IMR-90 (cell line): ENCODE data around the gene PTCD1. TPM values are rescaled to one million over a fixed set of nuclear protein-coding genes. Genes with fewer than 3 reads are reported as not detected.

Experiments
- ATAC-seq: fragments of 200-7000 bp; cut with Tn5 transposase; 2 replicates; pipeline ENCODE4 v1.9.1; 2020; ENCODE audit warnings: low read depth, mild to moderate bottlenecking, moderate library complexity
- BruUV-seq: library from RNA; stranded (reverse); fragments of 400-500 nt; replicated peaks from 2 replicates; lab custom pipeline; 2021; lab: Mats Ljungman, UMichigan
- CTCF ChIA-PET: fragments of 300-600 bp; formaldehyde crosslinking; extraction: SDS; loops from one replicate; lab custom pipeline; 2021; ENCODE audit warnings: antibody characterized with exemption; lab: Yijun Ruan, JAX
- POLR2A ChIA-PET: fragments of 300-600 bp; sonication (Branson Sonifier 250); formaldehyde crosslinking; loops from one replicate; lab custom pipeline; 2022; ENCODE audit warnings: antibody characterized with exemption; ENCODE audit not compliant: unreplicated experiment; lab: Charles Lee
- DNase-seq: peaks from one replicate; pipeline ENCODE4 v3.0.0; 2013
- H2AFZ ChIP-seq: replicated peaks from 2 replicates; pipeline ENCODE3; 2013; ENCODE audit warnings: low read length, mild to moderate bottlenecking; ENCODE audit not compliant: poor library complexity
- H2AK5ac ChIP-seq: 2 replicates; pipeline ENCODE4 v1.6.1; 2013; ENCODE audit warnings: low read depth, low read length, inconsistent platforms
- H2AK9ac ChIP-seq: replicated peaks from 2 replicates; pipeline ENCODE3; 2013; ENCODE audit warnings: mild to moderate bottlenecking, low read depth, low read length, moderate library complexity; ENCODE audit not compliant: poor library complexity
- H2BK120ac ChIP-seq: 2 replicates; pipeline ENCODE4 v1.6.1; 2013; ENCODE audit warnings: low read depth, low read length, inconsistent platforms
- H2BK15ac ChIP-seq: 3 replicates; pipeline ENCODE4 v1.6.1; 2013; ENCODE audit warnings: low read depth, low read length, inconsistent platforms
- H2BK20ac ChIP-seq: 2 replicates; pipeline ENCODE4 v1.6.1; 2013; ENCODE audit warnings: low read depth, mild to moderate bottlenecking, inconsistent platforms, low read length, moderate library complexity
- H2BK5ac ChIP-seq: 2 replicates; pipeline ENCODE4 v1.6.1; 2013; ENCODE audit warnings: mild to moderate bottlenecking, low read depth, low read length, inconsistent platforms; ENCODE audit not compliant: poor library complexity, severe bottlenecking
- H3K14ac ChIP-seq: replicated peaks from 2 replicates; pipeline ENCODE4 v1.6.1; 2013; ENCODE audit warnings: low read depth, low read length, inconsistent platforms
- H3K18ac ChIP-seq: 2 replicates; pipeline ENCODE4 v1.6.1; 2013; ENCODE audit warnings: low read depth, low read length, control low read depth
- H3K23ac ChIP-seq: 2 replicates; pipeline ENCODE4 v1.6.1; 2013; ENCODE audit warnings: low read depth, low read length, inconsistent platforms
- H3K27ac ChIP-seq: 2 replicates; pipeline ENCODE4 v1.5.1; 2013; ENCODE audit warnings: mild to moderate bottlenecking, control low read depth, low read length; ENCODE audit not compliant: insufficient read depth
- H3K27me3 ChIP-seq: 2 replicates; pipeline ENCODE4 v1.6.1; 2013; ENCODE audit warnings: low read length; ENCODE audit not compliant: control insufficient read depth, insufficient read depth
- H3K36me3 ChIP-seq: 2 replicates; pipeline ENCODE4 v1.6.1; 2013; ENCODE audit warnings: low read length, mixed read lengths; ENCODE audit not compliant: control insufficient read depth, insufficient read depth
- H3K4ac ChIP-seq: 2 replicates; pipeline ENCODE4 v1.6.1; 2013; ENCODE audit warnings: low read depth, low read length, inconsistent platforms
- H3K4me1 ChIP-seq: 2 replicates; pipeline ENCODE4 v1.6.1; 2013; ENCODE audit warnings: low read length, mixed read lengths; ENCODE audit not compliant: control insufficient read depth, insufficient read depth
- H3K4me2 ChIP-seq: 2 replicates; pipeline ENCODE4 v1.6.1; 2013; ENCODE audit warnings: low read depth, mild to moderate bottlenecking, control low read depth, low read length, moderate library complexity
- H3K4me3 ChIP-seq: 2 replicates; pipeline ENCODE4 v1.5.1; 2013; ENCODE audit warnings: low read depth, mild to moderate bottlenecking, control low read depth, low read length, moderate library complexity; ENCODE audit not compliant: insufficient read depth
- H3K56ac ChIP-seq: 2 replicates; pipeline ENCODE4 v1.6.1; 2013; ENCODE audit warnings: low read length, inconsistent platforms; ENCODE audit not compliant: insufficient read depth; ENCODE audit errors: extremely low read depth
- H3K79me1 ChIP-seq, 2 experiments: 2 replicates each; pipeline ENCODE4 v1.6.1; 2013; ENCODE audit warnings: low read length in 2 of 2, inconsistent platforms in 1 of 2, low read depth in 1 of 2
- H3K9ac ChIP-seq: 2 replicates; pipeline ENCODE4 v1.6.1; 2013; ENCODE audit warnings: low read depth, low read length, control low read depth
- H3K9me1 ChIP-seq: 2 replicates; pipeline ENCODE4 v1.6.1; 2013; ENCODE audit warnings: low read length, inconsistent platforms; ENCODE audit not compliant: insufficient read depth
- H3K9me3 ChIP-seq: 2 replicates; pipeline ENCODE4 v1.6.1; 2013; ENCODE audit warnings: low read length; ENCODE audit not compliant: control insufficient read depth, insufficient read depth
- H4K20me1 ChIP-seq: 2 replicates; pipeline ENCODE4 v1.6.1; 2013; ENCODE audit warnings: low read length, inconsistent platforms; ENCODE audit not compliant: insufficient read depth
- H4K5ac ChIP-seq: 2 replicates; pipeline ENCODE4 v1.6.1; 2013; ENCODE audit warnings: mild to moderate bottlenecking, low read depth, low read length, control low read depth
- H4K8ac ChIP-seq, 2 experiments: 2 replicates each; pipeline ENCODE4 v1.6.1; 2013; ENCODE audit warnings: low read depth in 2 of 2, low read length in 2 of 2, control low read depth in 1 of 2, inconsistent platforms in 1 of 2
- H4K91ac ChIP-seq: 2 replicates; pipeline ENCODE4 v1.6.1; 2013; ENCODE audit warnings: low read depth, low read length, inconsistent platforms; ENCODE audit not compliant: insufficient read depth
- CEBPB ChIP-seq: IDR thresholded peaks from 2 replicates; pipeline ENCODE4 v1.6.1; 2012; ENCODE audit warnings: low read depth, low read length, improper control_type of control experiment
- CHD1 ChIP-seq: IDR thresholded peaks from 2 replicates; pipeline ENCODE4 v1.6.1; 2012; ENCODE audit warnings: low read depth, low read length, improper control_type of control experiment
- POLR2A ChIP-seq: IDR thresholded peaks from 2 replicates; pipeline ENCODE4 v1.6.1; 2012; ENCODE audit warnings: mild to moderate bottlenecking, low read depth, low read length
- RAD21 ChIP-seq: IDR thresholded peaks from 2 replicates; pipeline ENCODE4 v1.6.1; 2012; ENCODE audit warnings: low read length, improper control_type of control experiment
- WGBS, 2 experiments: methylation state at CpG; one replicate each; pipeline versions ENCODE4 v1.1.5 to v1.1.7; 2013; ENCODE audit warnings: missing lambda C conversion rate in 2 of 2; ENCODE audit not compliant: insufficient read length in 1 of 2; ENCODE audit errors: extremely low coverage in 2 of 2; 5-methylcytosine and 5-hydroxymethylcytosine counted together
- dilution Hi-C: fragments of 300-500 bp; cut with HindIII; formaldehyde crosslinking; loops from one replicate; pipeline ENCODE4 v1.14.3; 2018; ENCODE audit warnings: low sequenced_read_pairs; ENCODE audit not compliant: unreplicated experiment
- in situ Hi-C: fragments of 300-500 bp; cut with MboI; formaldehyde crosslinking; loops from 3 replicates; pipeline ENCODE4 v1.14.3; 2019; ENCODE audit warnings: low sequenced_read_pairs, inconsistent platforms, mixed read lengths
- intact Hi-C: fragments of 100-400 bp; cut with micrococcal nuclease; formaldehyde crosslinking; loops from 2 replicates; pipeline ENCODE4 v1.10.0; 2022
- polyA plus RNA-seq, 3 experiments: library from polyadenylated mRNA; depleted of rRNA; stranded (reverse); fragments of >200 nt; gene quantifications; 2 replicates each; pipeline ENCODE4 v1.2.3, GENCODE V29; 2012; ENCODE audit warnings: low replicate concordance in 1 of 3
- total RNA-seq: library from RNA; depleted of rRNA; stranded (reverse); fragments of >200 nt; gene quantifications from 2 replicates; pipeline ENCODE4 v1.2.3, GENCODE V29; 2012
- TF ChIP-seq, protein P1 (sequence below): fragments of 150-350 bp; IDR thresholded peaks from 2 replicates; pipeline ENCODE4 v1.6.1; 2017; ENCODE audit warnings: mild to moderate bottlenecking, antibody characterized with exemption, low read length, low read depth

Gene PTCD1
- total and polyA plus RNA-seq, 2 of the 4 experiments (the other 2 are of a cell fraction): 2.2 to 4.0 TPM

GRCh38 chr7:99372275-99373090, 66.1 kb downstream of the PTCD1 start:
- Histone ChIP-seq H2BK20ac (no peak overlapping the region), H3K4me2 (peak overlapping the region; percentile 40), H3K27ac (peak overlapping the region; percentile 7; the same call in 1 of the 2 replicates), H2BK120ac (peak overlapping the region; percentile 56; the same call in 1 of the 2 replicates), H2BK15ac (no peak overlapping the region), H3K14ac (no peak overlapping the region), H3K23ac (0 out of 2 replicates have a peak overlapping the region, but pooled peaks have one; percentile 38), H3K27me3 (no peaks in the 10 kb centered on the region), H2AK5ac (peak overlapping the region; percentile 57; the same call in 1 of the 2 replicates), H2AFZ (peak overlapping the region; percentile 82), H4K20me1 (peaks cover 8% of the 10 kb centered on the region; the same call in 1 of the 2 replicates), H3K56ac (no peak overlapping the region), H3K4me1 (peaks cover 8% of the 10 kb centered on the region), H3K18ac (no peak overlapping the region), H3K36me3 (no peaks in the 10 kb centered on the region; the same call in 1 of the 2 replicates), H4K8ac (peak overlapping the region in 1 of 2 experiments; percentile 80; a peak in 1 of 4 replicates), H3K9me3 (no peaks in the 10 kb centered on the region), H3K9ac (no peak overlapping the region), H4K91ac (peak overlapping the region; percentile 19; the same call in 1 of the 2 replicates), H3K79me1 (peaks cover 4 to 36% of the 10 kb centered on the region in 2 experiments), H2AK9ac (no peak overlapping the region), H3K4me3 (no peak overlapping the region), H3K9me1 (peaks cover 4% of the 10 kb centered on the region; the same call in 1 of the 2 replicates), H3K4ac (peak overlapping the region; percentile 12), H4K5ac (peak overlapping the region; percentile 19; the same call in 1 of the 2 replicates), H2BK5ac (peak overlapping the region; percentile 4)
- 45% methylated on average over 6 of the region's 21 CpGs; no CpG with 5 or more reads in 1 of the 2 experiments for WGBS, 2 experiments
- in situ Hi-C loops: no loop called here
- intact Hi-C loops: no loop called here
- ChIA-PET POLR2A (no interaction called here), CTCF (interaction anchor here (0.5 to 1.4 kb wide), 2 partner anchors 11 to 42 kb away, joined by 3 to 4 read pairs; no protein-coding TSS in a partner anchor)
- TF ChIP-seq CEBPB (peak; percentile 85), POLR2A (no peak), CHD1 (no peak), RAD21 (no peak)
- TF ChIP-seq, protein P1, sequence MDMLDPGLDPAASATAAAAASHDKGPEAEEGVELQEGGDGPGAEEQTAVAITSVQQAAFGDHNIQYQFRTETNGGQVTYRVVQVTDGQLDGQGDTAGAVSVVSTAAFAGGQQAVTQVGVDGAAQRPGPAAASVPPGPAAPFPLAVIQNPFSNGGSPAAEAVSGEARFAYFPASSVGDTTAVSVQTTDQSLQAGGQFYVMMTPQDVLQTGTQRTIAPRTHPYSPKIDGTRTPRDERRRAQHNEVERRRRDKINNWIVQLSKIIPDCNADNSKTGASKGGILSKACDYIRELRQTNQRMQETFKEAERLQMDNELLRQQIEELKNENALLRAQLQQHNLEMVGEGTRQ: no peak
- dilution Hi-C loops: no loop called here
- BruUV-seq: no TSS peak
- ATAC-seq: no peak
- peak; percentile 47 for DNase-seq
